Measurements from ENCODE around the gene NAA25. TPM values are rescaled to one million over a fixed set of nuclear protein-coding genes. Genes with fewer than 3 reads are reported as not detected.

NAA25 gene
- total and polyA plus RNA-seq, 12 donors, result 7.2 to 32.6 (median 21.2) TPM

GRCh38 chr12:112091563-112091962 lies 17.0 kb downstream of the NAA25 start:
- TF ChIP-seq CTCF (IDR thresholded peaks at IDR 0.05), result no peak
- no peak for TF ChIP-seq POLR2A (IDR thresholded peaks at IDR 0.05)
- Histone ChIP-seq H3K27me3 (no peaks in the 10 kb centered on the region), H3K4me1 (replicated peaks in 1 of 2) (peaks cover 0 to 17% of the 10 kb centered on the region in 2 donors), H3K4me3 (no peak overlapping the region), H3K36me3 (replicated peaks in 1 of 2) (peaks cover 0 to 58% of the 10 kb centered on the region in 2 donors), H3K27ac (no peak overlapping the region), H3K9me3 (replicated peaks in 1 of 3) (no peaks in the 10 kb centered on the region)
- intact Hi-C loops (cut with DNase I), result no loop called here
- WGBS, 4 donors, result 94 to 98% (median 97%) methylated on average over 3 of the region's 3 CpGs
- peak in 1 of 7 donors; percentile 3 for DNase-seq

- Histone ChIP-seq H3K27me3 (no peaks in the 10 kb centered on the region), H3K4me1 (replicated peaks in 1 of 2) (peaks cover 0 to 18% of the 10 kb centered on the region in 2 donors), H3K9me3 (replicated peaks in 1 of 3) (no peaks in the 10 kb centered on the region), H3K4me3 (no peak overlapping the region), H3K27ac (peak overlapping the region in 1 of 5 donors; percentile 21), H3K36me3 (replicated peaks in 1 of 2) (peaks cover 0 to 70% of the 10 kb centered on the region in 2 donors)
- TF ChIP-seq CTCF (IDR thresholded peaks at IDR 0.05) (no peak), POLR2A (IDR thresholded peaks at IDR 0.05) (no peak)
- no peak for DNase-seq
- intact Hi-C loops (cut with DNase I), result no loop called here
- WGBS, 4 donors, result 89 to 97% (median 96%) methylated on average over 1 of the region's 1 CpG
These were observed 20.7 kb downstream of the NAA25 start for GRCh38 chr12:112087851-112088250.

GRCh38 chr12:112087055-112087850 lies 21.3 kb downstream of the NAA25 start:
- WGBS, 4 donors, result 89 to 100% (median 96%) methylated on average over 2 of the region's 2 CpGs

GRCh38 chr12:112066566-112066965 lies 42.0 kb downstream of the NAA25 start:
- Histone ChIP-seq H3K9me3 (replicated peaks in 1 of 3) (no peaks in the 10 kb centered on the region), H3K4me3 (no peak overlapping the region), H3K4me1 (replicated peaks in 1 of 2) (no peaks in the 10 kb centered on the region), H3K27ac (no peak overlapping the region), H3K27me3 (no peaks in the 10 kb centered on the region), H3K36me3 (replicated peaks in 1 of 2) (peaks cover 0 to 99% of the 10 kb centered on the region in 2 donors)
- DNase-seq, result no peak
- TF ChIP-seq CTCF (IDR thresholded peaks at IDR 0.05), result no peak
- TF ChIP-seq POLR2A (IDR thresholded peaks at IDR 0.05), result no peak
- 86 to 90% (median 88%) methylated on average over 2 of the region's 2 CpGs for WGBS, 4 donors
- intact Hi-C loops (cut with DNase I), result no loop called here

More at GRCh38 chr12:112087055-112087850, 21.3 kb downstream of the NAA25 start:
- intact Hi-C loops (cut with DNase I), result no loop called here
- Histone ChIP-seq H3K27me3 (no peaks in the 10 kb centered on the region), H3K27ac (peak overlapping the region in 1 of 5 donors; percentile 21), H3K9me3 (replicated peaks in 1 of 3) (no peaks in the 10 kb centered on the region), H3K4me3 (no peak overlapping the region), H3K4me1 (replicated peaks in 1 of 2) (peaks cover 0 to 18% of the 10 kb centered on the region in 2 donors), H3K36me3 (replicated peaks in 1 of 2) (peaks cover 0 to 65% of the 10 kb centered on the region in 2 donors)
- no peak for DNase-seq
- TF ChIP-seq CTCF (IDR thresholded peaks at IDR 0.05) (no peak), POLR2A (IDR thresholded peaks at IDR 0.05) (no peak)
